Epithelial cell of esophagus (primary cell): Measurements from ENCODE around the gene PTPRM.

Experiments
- DNase-seq: peaks from one replicate; pipeline ENCODE4 v3.0.0; 2010; ENCODE audit warnings: low read depth
- H3K4me3 ChIP-seq: 2 replicates; pipeline ENCODE4 v1.5.1; 2011; ENCODE audit warnings: mild to moderate bottlenecking, low read length, control low read depth
- CTCF ChIP-seq: IDR thresholded peaks from 2 replicates; pipeline ENCODE4 v1.5.1; 2011; ENCODE audit warnings: low read depth, mild to moderate bottlenecking, low read length, control low read depth, inconsistent platforms; ENCODE audit not compliant: insufficient read depth; ENCODE audit errors: missing control alignments

Gene PTPRM

GRCh38 chr18:8177330-8178016, 610.4 kb downstream of the PTPRM start:
- peak; percentile 63 for DNase-seq
- no peak overlapping the region for H3K4me3 ChIP-seq
- no peak for TF ChIP-seq CTCF

- H3K4me3 ChIP-seq = no peak overlapping the region
- no peak for DNase-seq
- TF ChIP-seq CTCF = no peak
Observed at GRCh38 chr18:8186413-8186812, 619.3 kb downstream of the PTPRM start.

GRCh38 chr18:8188184-8188583, 621.1 kb downstream of the PTPRM start:
- DNase-seq = peak; percentile 43
- no peak for TF ChIP-seq CTCF
- H3K4me3 ChIP-seq = no peak overlapping the region

- no peak overlapping the region for H3K4me3 ChIP-seq
- no peak for TF ChIP-seq CTCF
- DNase-seq = no peak
Observed at GRCh38 chr18:8190980-8191379, 623.9 kb downstream of the PTPRM start.

GRCh38 chr18:8194431-8194830, 627.3 kb downstream of the PTPRM start:
- no peak for DNase-seq
- H3K4me3 ChIP-seq = no peak overlapping the region
- TF ChIP-seq CTCF = no peak

GRCh38 chr18:8196238-8196637, 629.1 kb downstream of the PTPRM start:
- no peak for DNase-seq
- no peak overlapping the region for H3K4me3 ChIP-seq
- TF ChIP-seq CTCF = no peak

GRCh38 chr18:8197499-8197898, 630.4 kb downstream of the PTPRM start:
- H3K4me3 ChIP-seq = no peak overlapping the region
- DNase-seq = no peak
- TF ChIP-seq CTCF = no peak
